ENCODE measurements around the gene RNF151.

- TF ChIP-seq CTCF (IDR thresholded peaks at IDR 0.05; ENCODE audit: low read depth, low read length) = no peak
- TF ChIP-seq MAX (IDR thresholded peaks at IDR 0.05; ENCODE audit: low read depth, low read length) = no peak
- TF ChIP-seq POLR2A (IDR thresholded peaks at IDR 0.05; ENCODE audit: extremely low read depth, insufficient read length) = no peak
- TF ChIP-seq MYC (IDR thresholded peaks at IDR 0.05; ENCODE audit: low read depth, low read length) = no peak
These were observed 25.5 kb downstream of the RNF151 start for GRCh38 chr16:1991948-1992703.
